Measurements from ENCODE around the gene UBE2G1. TPM values are rescaled to one million over a fixed set of nuclear protein-coding genes. Genes with fewer than 3 reads are reported as not detected.

UBE2G1 gene
- polyA plus RNA-seq (2012; ENCODE audit: missing spikeins) = 39.7 TPM

- FAIRE-seq (peak; percentile 100), DNase-seq (ENCODE audit: insufficient read length) (peak; percentile 88)
- peak; percentile 70 for TF ChIP-seq TAF1 (IDR thresholded peaks at IDR 0.05; ENCODE audit: borderline replicate concordance, low read depth, low read length)
- TF ChIP-seq POLR2A (IDR thresholded peaks at IDR 0.05; ENCODE audit: low read depth, low read length) = peak; percentile 94
- TF ChIP-seq POLR2AphosphoS5 (IDR thresholded peaks at IDR 0.05; ENCODE audit: low read depth, low read length) = peak; percentile 89
Measured at GRCh38 chr17:4366327-4367063, at the start of gene UBE2G1. TSS of gene UBE2G1 (minus strand) at chr17:4366675. CDS start at chr17:4366316, 359 bp downstream.

- TF ChIP-seq POLR2A (IDR thresholded peaks at IDR 0.05; ENCODE audit: low read depth, low read length) (no peak), POLR2AphosphoS5 (IDR thresholded peaks at IDR 0.05; ENCODE audit: low read depth, low read length) (no peak), TAF1 (IDR thresholded peaks at IDR 0.05; ENCODE audit: borderline replicate concordance, low read depth, low read length) (no peak)
- DNase-seq (ENCODE audit: insufficient read length) (peak; percentile 84), FAIRE-seq (peak; percentile 95)
Measured at GRCh38 chr17:4412933-4413831, 46.7 kb upstream of the UBE2G1 start.

- TF ChIP-seq POLR2AphosphoS5 (IDR thresholded peaks at IDR 0.05; ENCODE audit: low read depth, low read length) (no peak), TAF1 (IDR thresholded peaks at IDR 0.05; ENCODE audit: borderline replicate concordance, low read depth, low read length) (no peak), POLR2A (IDR thresholded peaks at IDR 0.05; ENCODE audit: low read depth, low read length) (no peak)
- FAIRE-seq (no peak), DNase-seq (ENCODE audit: insufficient read length) (no peak)
Measured at GRCh38 chr17:4411201-4411600, 44.7 kb upstream of the UBE2G1 start.

- FAIRE-seq (no peak), DNase-seq (ENCODE audit: insufficient read length) (no peak)
- TF ChIP-seq POLR2AphosphoS5 (IDR thresholded peaks at IDR 0.05; ENCODE audit: low read depth, low read length) (no peak), TAF1 (IDR thresholded peaks at IDR 0.05; ENCODE audit: borderline replicate concordance, low read depth, low read length) (no peak)
Measured at GRCh38 chr17:4409659-4410058, 43.2 kb upstream of the UBE2G1 start.

- no peak for DNase-seq (ENCODE audit: insufficient read length)
- no peak for TF ChIP-seq TAF1 (IDR thresholded peaks at IDR 0.05; ENCODE audit: borderline replicate concordance, low read depth, low read length)
- no peak for TF ChIP-seq POLR2A (IDR thresholded peaks at IDR 0.05; ENCODE audit: low read depth, low read length)
- no peak for TF ChIP-seq POLR2AphosphoS5 (IDR thresholded peaks at IDR 0.05; ENCODE audit: low read depth, low read length)
- no peak for FAIRE-seq
Measured at GRCh38 chr17:4407851-4408250, 41.4 kb upstream of the UBE2G1 start.

GRCh38 chr17:4407216-4407615 lies 40.7 kb upstream of the UBE2G1 start:
- TF ChIP-seq TAF1 (IDR thresholded peaks at IDR 0.05; ENCODE audit: borderline replicate concordance, low read depth, low read length) (no peak), POLR2A (IDR thresholded peaks at IDR 0.05; ENCODE audit: low read depth, low read length) (no peak), POLR2AphosphoS5 (IDR thresholded peaks at IDR 0.05; ENCODE audit: low read depth, low read length) (no peak)
- no peak for DNase-seq (ENCODE audit: insufficient read length)
- no peak for FAIRE-seq

- FAIRE-seq = no peak
- TF ChIP-seq TAF1 (IDR thresholded peaks at IDR 0.05; ENCODE audit: borderline replicate concordance, low read depth, low read length) = no peak
- no peak for TF ChIP-seq POLR2A (IDR thresholded peaks at IDR 0.05; ENCODE audit: low read depth, low read length)
- TF ChIP-seq POLR2AphosphoS5 (IDR thresholded peaks at IDR 0.05; ENCODE audit: low read depth, low read length) = no peak
- no peak for DNase-seq (ENCODE audit: insufficient read length)
Measured at GRCh38 chr17:4406386-4406785, 39.9 kb upstream of the UBE2G1 start.

- FAIRE-seq (no peak), DNase-seq (ENCODE audit: insufficient read length) (no peak)
- no peak for TF ChIP-seq TAF1 (IDR thresholded peaks at IDR 0.05; ENCODE audit: borderline replicate concordance, low read depth, low read length)
- no peak for TF ChIP-seq POLR2AphosphoS5 (IDR thresholded peaks at IDR 0.05; ENCODE audit: low read depth, low read length)
- no peak for TF ChIP-seq POLR2A (IDR thresholded peaks at IDR 0.05; ENCODE audit: low read depth, low read length)
Measured at GRCh38 chr17:4405699-4406098, 39.2 kb upstream of the UBE2G1 start.

- DNase-seq (ENCODE audit: insufficient read length) (no peak), FAIRE-seq (peak; percentile 78)
- no peak for TF ChIP-seq TAF1 (IDR thresholded peaks at IDR 0.05; ENCODE audit: borderline replicate concordance, low read depth, low read length)
- TF ChIP-seq POLR2AphosphoS5 (IDR thresholded peaks at IDR 0.05; ENCODE audit: low read depth, low read length) = no peak
- no peak for TF ChIP-seq POLR2A (IDR thresholded peaks at IDR 0.05; ENCODE audit: low read depth, low read length)
Measured at GRCh38 chr17:4405038-4405669, 38.7 kb upstream of the UBE2G1 start.

- FAIRE-seq = no peak
- no peak for TF ChIP-seq POLR2A (IDR thresholded peaks at IDR 0.05; ENCODE audit: low read depth, low read length)
- no peak for TF ChIP-seq TAF1 (IDR thresholded peaks at IDR 0.05; ENCODE audit: borderline replicate concordance, low read depth, low read length)
- TF ChIP-seq POLR2AphosphoS5 (IDR thresholded peaks at IDR 0.05; ENCODE audit: low read depth, low read length) = no peak
- no peak for DNase-seq (ENCODE audit: insufficient read length)
Measured at GRCh38 chr17:4397840-4398239, 31.4 kb upstream of the UBE2G1 start.

- FAIRE-seq (no peak), DNase-seq (ENCODE audit: insufficient read length) (no peak)
- TF ChIP-seq POLR2A (IDR thresholded peaks at IDR 0.05; ENCODE audit: low read depth, low read length) (no peak), POLR2AphosphoS5 (IDR thresholded peaks at IDR 0.05; ENCODE audit: low read depth, low read length) (no peak), TAF1 (IDR thresholded peaks at IDR 0.05; ENCODE audit: borderline replicate concordance, low read depth, low read length) (no peak)
Measured at GRCh38 chr17:4395111-4395478, 28.6 kb upstream of the UBE2G1 start.

Data from GM12892 (cell line).